ENCODE measurements around the gene FGF21.
"Not testable (repeated sequence)": the region's sequence is repeated elsewhere in the genome, so short reads cannot be mapped to it uniquely, and the experiment has no call there.

The FGF21 gene

DNA sequence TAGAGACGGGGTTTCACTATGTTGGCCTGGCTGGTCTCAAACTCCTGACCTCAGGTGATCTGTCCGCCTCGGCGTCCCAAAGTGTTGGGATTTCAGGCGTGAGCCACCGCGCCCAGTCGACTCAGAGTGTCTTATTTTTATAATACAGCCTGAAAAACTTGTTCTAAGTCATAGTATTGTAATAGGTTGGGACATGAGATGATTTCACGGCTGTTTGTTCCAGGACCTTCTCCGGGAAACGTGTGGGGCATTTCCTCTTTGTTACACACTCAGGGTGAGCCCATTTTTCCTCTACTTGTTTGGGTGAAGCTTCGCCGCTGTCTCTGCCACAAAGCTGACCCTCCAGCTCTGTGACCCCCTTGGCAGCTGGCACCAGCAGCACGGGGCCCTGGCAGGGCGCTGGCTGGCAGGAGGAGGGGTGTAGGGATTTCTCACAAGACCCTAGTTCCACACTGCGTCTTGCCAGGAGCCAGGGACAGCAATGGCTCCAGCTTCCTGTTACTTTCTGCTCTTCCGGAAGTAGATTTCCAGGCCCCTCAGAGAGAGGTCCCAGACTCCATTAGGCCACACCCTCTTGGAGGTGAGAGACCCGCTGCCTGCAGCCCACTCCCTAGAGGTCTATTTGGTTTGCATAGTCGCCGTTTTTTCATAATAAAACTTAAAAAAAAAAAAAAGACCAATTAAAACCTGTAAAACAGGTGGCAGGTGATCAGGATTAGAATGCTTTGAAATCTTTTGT, 15.6 kb downstream of the FGF21 start:
- TF ChIP-seq, protein P1, sequence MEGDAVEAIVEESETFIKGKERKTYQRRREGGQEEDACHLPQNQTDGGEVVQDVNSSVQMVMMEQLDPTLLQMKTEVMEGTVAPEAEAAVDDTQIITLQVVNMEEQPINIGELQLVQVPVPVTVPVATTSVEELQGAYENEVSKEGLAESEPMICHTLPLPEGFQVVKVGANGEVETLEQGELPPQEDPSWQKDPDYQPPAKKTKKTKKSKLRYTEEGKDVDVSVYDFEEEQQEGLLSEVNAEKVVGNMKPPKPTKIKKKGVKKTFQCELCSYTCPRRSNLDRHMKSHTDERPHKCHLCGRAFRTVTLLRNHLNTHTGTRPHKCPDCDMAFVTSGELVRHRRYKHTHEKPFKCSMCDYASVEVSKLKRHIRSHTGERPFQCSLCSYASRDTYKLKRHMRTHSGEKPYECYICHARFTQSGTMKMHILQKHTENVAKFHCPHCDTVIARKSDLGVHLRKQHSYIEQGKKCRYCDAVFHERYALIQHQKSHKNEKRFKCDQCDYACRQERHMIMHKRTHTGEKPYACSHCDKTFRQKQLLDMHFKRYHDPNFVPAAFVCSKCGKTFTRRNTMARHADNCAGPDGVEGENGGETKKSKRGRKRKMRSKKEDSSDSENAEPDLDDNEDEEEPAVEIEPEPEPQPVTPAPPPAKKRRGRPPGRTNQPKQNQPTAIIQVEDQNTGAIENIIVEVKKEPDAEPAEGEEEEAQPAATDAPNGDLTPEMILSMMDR (IDR thresholded peaks at IDR 0.05; ENCODE audit: low read depth, low read length): no peak
- H3K4me3 ChIP-seq (ENCODE audit: low read depth, low read length): no peak overlapping the region

DNA sequence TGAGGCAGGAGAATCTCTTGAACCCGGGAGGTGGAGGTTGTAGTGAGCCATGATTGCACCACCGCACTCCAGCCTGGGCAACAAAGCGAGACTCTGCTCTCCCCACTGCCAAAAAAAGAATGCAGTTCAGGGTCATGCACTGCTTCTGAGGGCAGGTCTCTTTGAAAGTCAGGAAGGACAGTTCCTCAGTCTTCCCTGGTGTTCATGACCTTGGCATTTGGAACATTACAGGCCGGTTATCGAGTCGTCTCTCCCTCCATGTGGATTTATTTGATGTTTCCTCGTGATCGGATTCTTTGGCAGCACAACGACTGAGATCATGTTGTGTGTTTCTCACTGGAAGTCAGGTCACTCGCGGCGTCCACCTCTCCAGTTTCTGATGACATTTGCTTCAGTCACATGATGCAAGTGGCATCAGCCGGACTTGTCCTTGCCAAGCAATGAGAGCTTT, 17.2 kb downstream of the FGF21 start:
- TF ChIP-seq, protein P1 (IDR thresholded peaks at IDR 0.05; ENCODE audit: low read depth, low read length): no peak
- no peak overlapping the region for H3K4me3 ChIP-seq (ENCODE audit: low read depth, low read length)

DNA sequence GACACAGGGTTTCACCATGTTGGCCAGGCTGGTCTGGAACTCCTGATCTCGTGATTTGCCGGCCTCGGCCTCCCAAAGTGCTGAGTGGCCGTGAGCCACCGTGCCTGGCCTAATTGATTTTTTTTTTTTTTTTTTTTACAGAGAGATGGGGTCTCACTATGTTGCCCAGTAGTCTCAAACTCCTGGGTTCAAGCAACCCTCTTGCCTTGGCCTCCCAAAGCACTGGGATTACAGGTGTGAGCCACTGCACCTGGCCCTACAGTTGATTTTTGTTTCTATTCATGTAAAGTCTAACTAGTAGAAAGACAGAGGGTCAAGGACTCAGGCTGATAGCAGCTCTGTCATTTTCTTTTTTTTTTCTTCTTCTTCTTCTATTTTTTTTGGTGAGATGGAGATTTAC, 21.8 kb downstream of the FGF21 start:
- no peak overlapping the region for H3K4me3 ChIP-seq (ENCODE audit: low read depth, low read length)
- TF ChIP-seq, protein P1 (IDR thresholded peaks at IDR 0.05; ENCODE audit: low read depth, low read length): no peak

DNA sequence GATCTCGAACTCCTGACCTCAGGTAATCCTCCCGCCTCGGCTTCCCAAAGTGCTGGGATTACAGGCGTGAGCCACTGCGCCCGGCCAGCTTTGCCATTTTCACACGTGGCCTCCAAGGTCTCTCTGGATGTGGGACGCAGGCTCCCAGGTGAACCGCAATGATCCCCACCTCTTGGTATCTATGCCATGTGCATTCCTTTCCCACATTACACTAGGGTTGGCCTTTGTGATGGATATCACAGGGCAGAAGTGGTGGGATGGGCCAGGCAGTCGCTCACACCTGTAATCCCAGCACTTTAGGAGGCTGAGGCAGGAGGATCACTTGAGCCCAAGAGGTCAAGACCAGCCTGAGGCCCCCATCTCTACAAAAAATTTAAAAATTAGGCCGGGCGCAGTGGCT, 22.4 kb downstream of the FGF21 start:
- TF ChIP-seq, protein P1 (IDR thresholded peaks at IDR 0.05; ENCODE audit: low read depth, low read length): no peak
- no peak overlapping the region for H3K4me3 ChIP-seq (ENCODE audit: low read depth, low read length)

DNA sequence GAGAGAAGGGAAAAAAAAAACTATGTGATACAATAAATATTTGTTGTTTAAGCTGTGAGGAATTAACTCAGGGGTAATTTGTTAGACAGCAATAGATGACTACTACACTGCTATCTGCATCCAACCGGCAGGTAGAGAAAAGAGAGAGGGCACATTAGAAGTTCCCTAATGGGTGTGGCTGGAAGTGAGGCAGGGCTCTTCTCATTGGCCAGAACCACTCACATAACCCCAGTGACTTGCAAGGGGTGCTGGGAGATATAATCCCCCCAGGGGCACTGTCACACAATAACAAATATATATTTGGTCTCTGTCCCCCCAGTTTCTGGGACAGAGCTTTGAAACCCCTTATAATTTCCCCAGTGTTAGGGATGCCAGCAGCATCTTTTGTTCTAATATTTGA, 24.3 kb downstream of the FGF21 start:
- no peak overlapping the region for H3K4me3 ChIP-seq (ENCODE audit: low read depth, low read length)
- TF ChIP-seq, protein P1 (IDR thresholded peaks at IDR 0.05; ENCODE audit: low read depth, low read length): no peak

DNA sequence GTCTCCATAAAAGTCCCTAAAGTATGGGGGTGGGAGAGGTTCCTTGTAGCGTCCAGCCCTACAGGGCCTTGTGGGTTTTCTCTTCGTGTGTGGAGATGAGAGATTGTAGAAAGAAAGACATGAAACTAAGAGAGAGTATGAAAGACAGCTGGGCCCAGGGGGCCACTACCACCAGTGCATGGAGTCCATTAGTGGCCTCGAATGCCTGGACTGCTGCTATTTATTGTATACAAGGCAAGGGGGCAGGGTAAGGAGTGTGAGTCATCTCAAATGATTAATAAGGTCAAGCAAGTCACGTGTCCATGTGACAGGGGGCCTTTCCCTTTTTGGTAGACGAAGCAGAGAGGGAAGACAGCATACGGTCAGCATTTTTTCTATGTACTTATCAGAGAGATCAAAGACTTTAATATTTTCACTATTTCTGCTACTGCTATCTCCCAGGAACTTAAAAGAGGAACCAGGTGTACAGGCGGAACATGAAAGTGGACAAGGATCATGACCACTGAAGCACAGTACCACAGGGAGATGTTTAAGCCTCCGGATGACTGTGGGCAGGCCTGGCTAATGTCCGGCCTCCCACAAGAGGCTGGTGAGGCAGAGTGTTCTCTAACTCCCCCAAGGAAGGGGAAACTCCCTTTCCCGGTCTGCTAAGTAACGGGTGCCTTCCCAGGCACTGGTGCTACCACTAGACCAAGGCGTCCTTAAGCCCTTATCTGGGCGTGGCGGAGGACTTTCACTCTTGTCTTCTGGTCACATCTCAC, 25.5 kb downstream of the FGF21 start:
- no peak overlapping the region for H3K4me3 ChIP-seq (ENCODE audit: low read depth, low read length)
- TF ChIP-seq, protein P1 (IDR thresholded peaks at IDR 0.05; ENCODE audit: low read depth, low read length): no peak

DNA sequence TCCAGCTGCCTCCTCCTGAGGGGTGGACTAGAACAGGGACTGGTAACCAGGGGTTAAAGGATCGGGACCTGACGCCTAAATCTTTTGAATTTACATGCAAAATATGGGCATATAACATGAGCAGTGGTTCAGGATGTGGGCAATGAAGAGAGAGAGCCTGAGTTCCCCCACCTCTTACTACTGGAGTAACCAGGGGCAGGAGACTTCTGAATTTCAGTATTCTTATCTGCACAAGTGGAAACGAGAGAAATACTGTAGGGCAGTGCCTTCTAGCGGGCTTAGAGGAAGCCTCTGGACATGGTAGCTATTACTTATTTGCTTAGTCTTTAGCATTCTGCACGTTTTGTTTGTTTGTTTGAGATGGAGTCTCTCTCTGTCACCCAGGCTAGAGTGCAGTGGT, 29.2 kb downstream of the FGF21 start:
- TF ChIP-seq, protein P1 (IDR thresholded peaks at IDR 0.05; ENCODE audit: low read depth, low read length): no peak
- H3K4me3 ChIP-seq (ENCODE audit: low read depth, low read length): no peak overlapping the region

DNA sequence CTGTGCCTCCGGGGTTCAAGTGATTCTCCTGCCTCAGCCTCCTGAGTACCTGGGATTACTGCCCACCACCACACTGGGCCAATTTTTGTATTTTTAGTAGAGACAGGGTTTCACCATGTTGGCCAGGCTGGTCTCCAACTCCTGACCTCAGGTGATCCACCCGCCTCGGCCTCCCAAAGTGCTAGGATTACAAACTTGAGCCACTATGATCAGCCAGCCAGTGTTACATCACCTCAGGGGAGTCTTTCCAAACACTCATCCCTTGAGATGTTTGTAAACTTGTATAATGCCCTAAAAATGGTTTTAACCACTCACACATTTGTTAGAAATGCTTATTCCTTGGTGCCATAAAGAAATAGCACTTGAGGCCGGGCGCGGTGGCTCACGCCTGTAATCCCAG, 31.1 kb downstream of the FGF21 start:
- H3K4me3 ChIP-seq (ENCODE audit: low read depth, low read length): not testable (repeated sequence)

DNA sequence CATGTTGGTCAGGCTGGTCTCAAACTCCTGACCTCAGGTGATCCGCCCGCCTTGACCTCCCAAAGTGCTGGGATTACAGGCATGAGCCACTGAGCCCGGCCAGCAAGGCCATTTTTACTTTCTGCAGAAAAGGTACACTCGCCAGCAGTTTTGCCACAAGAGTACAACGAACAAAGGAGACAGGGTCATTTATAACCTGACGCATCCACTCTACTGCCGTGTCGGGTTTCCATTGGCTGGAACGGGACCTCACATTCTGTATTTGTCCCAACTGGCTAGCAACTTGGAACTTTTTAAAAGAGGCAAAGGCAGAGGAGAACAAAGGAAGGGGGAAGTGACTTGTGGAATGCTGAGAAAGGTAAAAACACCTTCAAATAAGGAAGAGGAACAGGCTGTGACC, 32.0 kb downstream of the FGF21 start:
- not testable (repeated sequence) for H3K4me3 ChIP-seq (ENCODE audit: low read depth, low read length)

Data from WI38 (cell line).